ENCODE measurements around the gene CCL3.

The CCL3 gene

GRCh38 chr17:36060816-36061215, 29.1 kb downstream of the CCL3 start:
- intact Hi-C loops (cut with DNase I) = no loop called here
- no peak for DNase-seq

DNA sequence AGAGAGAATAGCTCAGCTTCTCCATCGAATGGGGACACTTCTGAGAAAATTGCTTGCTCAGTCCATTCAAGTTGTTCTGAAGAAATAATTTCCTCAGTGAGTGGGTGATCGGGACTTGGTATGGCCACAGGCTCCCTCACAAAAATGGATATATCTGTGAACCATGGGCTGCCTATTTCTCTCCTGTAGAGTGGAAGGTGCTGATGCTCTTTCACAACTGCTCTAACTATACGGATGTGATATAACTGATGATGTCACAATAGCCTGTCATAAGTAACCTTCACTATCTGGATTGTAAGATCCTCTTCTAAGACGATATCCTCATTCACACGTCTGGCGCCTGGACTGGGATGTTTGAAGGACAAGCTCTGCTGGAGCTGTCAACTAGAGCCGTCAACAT, 30.5 kb downstream of the CCL3 start:
- intact Hi-C loops (cut with DNase I) = no loop called here

DNA sequence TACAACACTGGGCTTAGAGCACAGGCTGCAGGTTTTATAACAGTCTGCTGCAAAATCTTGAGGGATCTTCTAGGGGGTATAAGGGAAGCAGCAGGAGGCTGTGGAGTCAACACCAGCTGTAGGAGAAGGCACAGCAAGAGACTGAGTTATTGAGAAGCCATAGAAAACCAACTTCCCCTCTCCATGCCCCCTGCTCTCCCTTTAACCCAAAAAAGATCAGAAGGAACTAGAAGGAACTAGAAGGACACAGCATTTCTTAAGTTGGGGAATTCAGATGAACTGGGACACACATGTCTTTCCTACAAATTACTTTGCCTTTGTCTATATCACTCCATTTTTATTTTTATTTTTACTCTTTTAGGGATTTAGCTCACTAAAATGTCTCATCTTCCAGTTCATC, 32.0 kb downstream of the CCL3 start:
- intact Hi-C loops (cut with DNase I) = no loop called here
- no peak for DNase-seq

More for the DNA sequence above, 30.5 kb downstream of the CCL3 start:
- no peak for DNase-seq

DNA sequence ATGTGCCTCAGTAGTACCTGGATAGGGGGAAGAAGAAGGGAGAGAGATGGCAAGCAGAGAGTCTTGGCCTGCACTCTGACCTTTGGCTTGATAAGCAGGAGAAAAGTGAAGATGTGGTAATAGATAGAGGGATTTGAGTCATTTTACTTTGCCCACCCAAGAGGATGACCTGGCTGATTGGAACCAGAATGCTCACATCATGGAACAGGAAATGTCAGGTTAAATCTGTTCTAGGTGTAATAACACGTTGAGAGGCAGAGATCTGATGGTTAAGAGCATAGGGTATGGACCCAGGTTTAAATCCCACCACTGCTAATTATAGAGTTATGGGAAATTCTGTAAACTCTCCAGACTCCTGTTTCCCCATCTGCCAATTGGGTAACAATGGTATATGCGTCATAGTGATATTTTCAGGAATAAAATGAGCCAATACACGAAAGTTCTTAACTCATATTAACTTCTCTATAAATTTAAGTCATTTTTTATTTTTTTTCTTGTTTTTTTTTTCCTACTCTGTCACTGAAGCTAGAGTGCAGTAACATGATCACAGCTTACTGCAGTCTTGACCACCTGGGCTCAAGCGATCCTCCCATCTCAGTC, 33.9 kb downstream of the CCL3 start:
- no peak for DNase-seq
- intact Hi-C loops (cut with DNase I) = no loop called here

DNA sequence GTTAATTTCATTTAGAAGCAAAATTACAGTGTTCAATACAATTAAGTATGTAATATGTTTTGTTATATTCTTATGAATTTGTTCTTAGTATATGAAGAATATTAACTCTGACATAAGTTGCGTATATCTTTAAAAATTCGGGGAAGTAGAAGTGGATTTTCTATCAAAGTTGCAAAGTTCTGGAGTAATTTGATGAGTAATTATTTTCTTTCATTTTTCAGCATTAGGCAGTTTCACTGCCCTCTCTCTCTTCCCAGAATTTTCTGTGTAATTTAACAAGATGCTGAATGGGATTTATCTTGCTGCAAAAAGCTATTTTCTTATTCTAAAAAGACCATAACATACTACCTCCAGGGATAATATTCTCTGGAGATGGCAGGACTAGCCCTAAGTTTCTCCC, 34.8 kb downstream of the CCL3 start:
- no peak for DNase-seq
- intact Hi-C loops (cut with DNase I) = no loop called here

DNA sequence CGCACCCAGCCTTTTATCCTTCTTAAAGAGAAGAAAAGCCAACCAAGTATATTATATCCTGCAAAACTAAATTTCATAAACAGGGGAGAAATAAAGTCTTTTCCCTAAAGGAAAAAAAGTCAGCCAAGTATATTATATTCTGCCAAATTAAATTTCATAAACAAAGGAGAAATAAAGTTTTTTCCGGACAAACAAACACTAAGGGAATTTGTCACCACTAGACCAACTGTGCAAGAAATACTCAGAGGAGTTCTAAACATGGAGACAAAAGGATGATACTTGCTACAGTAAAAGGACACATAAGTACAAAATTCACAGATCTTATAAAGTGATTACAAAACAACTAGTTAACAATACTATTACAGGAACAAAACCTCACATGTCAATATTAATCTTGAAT, 40.3 kb downstream of the CCL3 start:
- DNase-seq = no peak
- intact Hi-C loops (cut with DNase I) = no loop called here

GRCh38 chr17:36048066-36048465, 41.9 kb downstream of the CCL3 start:
- intact Hi-C loops (cut with DNase I) = no loop called here
- no peak for DNase-seq
